Retinal pigment epithelial cell (primary cell): Measurements from ENCODE around the gene TRIM2.

ENCODE experiments used
- DNase-seq: peaks from one replicate; pipeline ENCODE4 v3.0.0-alpha.2; 2010; ENCODE audit warnings: low read depth
- H3K4me3 ChIP-seq: 2 replicates; pipeline ENCODE4 v1.5.1; 2011; ENCODE audit warnings: mild to moderate bottlenecking, low read length, control low read depth, moderate library complexity
- CTCF ChIP-seq: conservative IDR thresholded peaks from 2 replicates; pipeline ENCODE4 v1.5.1; 2011; ENCODE audit warnings: low read depth, low read length, control low read depth, inconsistent platforms

Gene TRIM2

DNA sequence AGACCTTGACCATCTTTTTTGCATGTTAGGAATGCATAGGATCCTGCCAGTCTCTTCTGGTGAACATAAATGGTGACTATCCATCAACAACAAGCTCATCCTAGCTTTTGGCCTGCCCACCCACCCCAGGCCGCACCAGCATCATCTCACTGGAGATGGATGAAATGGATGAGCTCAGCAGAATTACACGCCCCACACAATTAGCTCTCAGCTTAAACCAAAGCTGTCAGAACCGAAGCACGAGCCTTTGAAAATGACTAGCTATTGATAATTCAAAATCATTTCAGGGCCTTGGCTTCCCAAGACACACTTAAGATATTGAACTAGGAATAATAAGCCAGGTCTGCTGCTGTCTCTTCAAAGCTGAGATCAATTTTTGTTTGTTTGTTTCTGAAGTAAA, 77.8 kb downstream of the TRIM2 start:
- TF ChIP-seq CTCF: no peak
- no peak for DNase-seq
- H3K4me3 ChIP-seq: no peak overlapping the region

DNA sequence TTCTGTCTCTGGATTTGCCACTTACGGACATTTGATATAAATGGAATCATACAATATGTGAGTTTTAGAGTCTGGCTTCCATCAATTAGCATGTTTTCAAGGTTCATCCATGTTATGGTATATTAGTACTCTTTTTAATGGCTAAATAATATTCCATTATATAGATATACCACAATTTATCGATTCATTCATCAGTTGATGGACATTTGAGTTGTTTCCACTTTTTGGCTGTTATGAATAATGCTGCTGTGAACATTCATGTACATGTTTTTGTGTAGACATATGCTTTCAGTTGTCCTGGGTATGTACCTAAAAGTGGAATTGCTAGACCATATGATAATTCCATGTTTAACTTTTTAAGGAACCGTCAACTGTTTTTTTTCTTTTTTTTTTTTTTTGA, 79.0 kb downstream of the TRIM2 start:
- H3K4me3 ChIP-seq: no peak overlapping the region
- TF ChIP-seq CTCF: no peak
- DNase-seq: no peak

GRCh38 chr4:153290134-153290533, 85.9 kb downstream of the TRIM2 start:
- DNase-seq: no peak
- H3K4me3 ChIP-seq: no peak overlapping the region
- no peak for TF ChIP-seq CTCF

- DNase-seq: no peak
- TF ChIP-seq CTCF: no peak
- no peak overlapping the region for H3K4me3 ChIP-seq
Measured at GRCh38 chr4:153291562-153291961, 87.3 kb downstream of the TRIM2 start.

- H3K4me3 ChIP-seq: no peak overlapping the region
- no peak for TF ChIP-seq CTCF
- no peak for DNase-seq
Measured at GRCh38 chr4:153292897-153293741, 88.9 kb downstream of the TRIM2 start.

GRCh38 chr4:153293742-153294057, 89.5 kb downstream of the TRIM2 start:
- no peak for DNase-seq
- H3K4me3 ChIP-seq: no peak overlapping the region
- TF ChIP-seq CTCF: no peak

- DNase-seq: peak; percentile 5
- no peak for TF ChIP-seq CTCF
- no peak overlapping the region for H3K4me3 ChIP-seq
Measured at GRCh38 chr4:153294631-153295030, 90.4 kb downstream of the TRIM2 start.
